ENCODE results near the gene TOMM6.
"Not testable (repeated sequence)": the region's sequence is repeated elsewhere in the genome, so short reads cannot be mapped to it uniquely, and the experiment has no call there.

TOMM6 gene

DNA sequence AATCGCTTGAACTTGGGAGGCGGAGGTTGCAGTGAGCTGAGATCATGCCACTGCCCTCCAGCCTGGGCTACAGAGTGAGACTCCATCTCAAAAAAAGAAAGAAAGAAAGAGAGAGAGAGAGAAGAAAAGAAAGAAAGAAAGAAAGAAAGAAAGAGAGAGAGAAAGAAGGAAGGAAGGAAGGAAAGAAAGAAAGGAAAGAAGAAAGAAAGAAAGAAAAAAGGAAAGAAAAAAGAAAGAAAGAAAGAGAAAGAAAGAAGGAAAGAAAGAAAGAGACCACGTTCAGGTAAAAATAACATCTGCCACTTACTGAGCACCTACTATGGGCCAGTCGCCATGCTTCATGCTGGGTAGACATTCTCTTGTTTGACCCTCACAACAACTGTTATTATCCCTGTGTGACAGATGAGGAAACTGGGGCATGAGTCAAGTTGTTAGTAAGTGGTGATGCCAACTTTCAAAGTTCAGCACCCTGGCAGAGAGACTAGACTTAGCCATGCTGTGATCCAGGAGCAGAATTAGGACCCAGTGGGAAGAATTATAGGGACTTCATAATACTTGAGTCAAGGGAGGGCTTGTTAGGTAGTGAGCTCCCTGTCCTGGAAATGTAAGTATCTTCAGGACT, 21.3 kb upstream of the TOMM6 start:
- DNase-seq = not testable (repeated sequence)

GRCh38 chr6:41767112-41767833, 20.2 kb upstream of the TOMM6 start:
- no peak for DNase-seq

DNA sequence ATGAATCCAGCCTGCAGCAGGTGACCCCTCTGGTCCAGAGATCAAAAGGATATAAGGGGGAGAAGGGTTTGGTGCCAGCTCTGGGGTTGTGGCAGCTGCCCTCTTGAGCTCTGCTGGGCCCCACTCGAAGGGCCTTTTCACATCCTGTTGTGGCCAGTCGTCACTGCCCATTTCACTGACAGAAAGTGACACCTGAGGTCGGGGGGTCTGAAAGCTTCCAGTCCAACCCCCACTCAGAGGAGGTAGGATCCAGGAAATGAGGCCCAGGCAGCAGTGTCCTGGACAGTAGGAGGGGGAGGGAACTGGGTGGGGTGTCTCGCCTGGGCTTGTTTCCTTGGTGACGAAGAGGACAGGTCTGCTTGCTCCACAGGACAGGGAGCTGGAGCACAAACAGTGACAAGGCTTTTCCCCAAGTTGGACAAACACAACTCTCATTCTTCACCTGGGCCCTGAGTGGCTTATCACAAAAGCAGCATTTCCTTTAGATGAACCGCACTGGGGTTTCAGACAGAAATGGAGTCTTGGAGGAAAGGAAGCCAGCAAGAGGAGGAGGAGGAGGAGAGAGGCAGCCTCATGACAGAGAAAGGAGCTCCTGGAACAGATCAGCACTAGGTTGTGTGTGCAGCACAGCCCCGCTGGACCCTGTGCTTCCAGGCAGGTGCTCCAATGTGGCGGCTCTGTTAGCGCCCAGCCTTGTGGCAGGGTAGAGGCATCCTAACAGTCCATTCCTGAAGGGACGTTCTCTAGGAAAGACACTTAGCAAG, 18.8 kb upstream of the TOMM6 start:
- no peak for DNase-seq

DNA sequence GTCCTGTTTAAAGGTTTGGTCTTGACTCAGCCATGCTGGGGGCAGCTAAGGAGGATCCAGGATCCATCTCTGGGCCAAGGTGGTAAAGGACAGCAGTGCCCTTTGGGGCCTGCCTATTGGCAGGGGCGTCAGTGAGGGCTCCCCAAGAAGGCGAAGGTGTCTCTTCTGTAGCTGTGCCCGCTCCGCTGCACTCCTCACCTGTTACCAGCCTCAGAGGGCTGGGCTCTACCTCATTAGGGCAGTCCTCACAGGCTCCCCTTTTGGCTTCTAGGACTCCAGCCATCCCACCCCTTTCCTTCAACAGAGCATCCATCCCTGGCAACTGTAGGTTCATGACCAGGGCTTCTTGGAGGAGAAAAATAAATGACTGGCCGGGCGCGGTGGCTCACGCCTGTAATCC, 18.1 kb upstream of the TOMM6 start:
- DNase-seq = no peak

- no peak for DNase-seq
These were observed 17.0 kb upstream of the TOMM6 start for GRCh38 chr6:41770381-41771057.

DNA sequence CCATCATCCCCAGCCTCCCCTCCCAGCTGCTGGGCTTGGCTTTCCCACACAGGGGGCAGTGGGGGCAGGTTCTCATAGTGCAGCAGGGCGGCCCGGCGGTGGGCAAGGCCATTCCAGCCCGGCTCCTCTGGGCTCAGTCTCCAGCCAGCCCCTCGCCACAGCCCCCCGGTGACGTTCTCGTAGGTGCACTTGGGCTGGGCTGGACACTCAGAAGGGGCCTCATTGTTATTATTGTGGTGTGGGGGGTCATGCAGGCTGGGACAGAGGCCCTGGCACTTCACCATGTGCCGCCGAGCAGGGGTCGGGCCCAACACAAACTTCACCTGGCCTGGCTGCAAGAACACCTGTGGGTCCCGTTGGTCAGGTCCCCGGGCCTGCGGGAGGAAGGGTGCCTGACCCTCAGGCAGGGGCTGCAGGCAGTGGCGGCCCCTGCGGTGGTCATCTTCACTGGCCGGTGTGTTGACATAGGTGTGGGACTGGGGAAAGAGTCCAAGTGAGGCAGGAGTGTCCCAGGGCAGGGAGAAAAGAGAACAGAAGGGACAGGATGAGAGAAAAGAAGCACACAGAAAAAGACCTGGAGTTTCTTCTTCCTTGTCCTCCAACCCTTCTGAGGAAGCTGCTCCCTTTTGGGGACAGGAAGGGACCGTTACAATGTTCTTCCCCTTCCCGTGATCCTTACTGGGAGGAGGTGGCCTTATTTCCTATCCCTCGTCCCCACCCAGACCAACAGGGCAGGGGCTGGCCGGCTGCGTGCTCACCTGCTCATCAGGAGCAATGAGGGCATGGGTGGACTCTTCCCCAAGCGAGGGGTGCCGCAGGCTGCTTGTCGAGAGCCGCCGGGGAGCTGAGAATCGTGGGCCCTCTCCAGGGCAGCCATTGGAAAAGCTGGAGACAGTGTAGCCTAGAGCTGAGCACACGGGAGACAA, 16.2 kb upstream of the TOMM6 start:
- no peak for DNase-seq

- DNase-seq = no peak
These were observed 12.7 kb upstream of the TOMM6 start for GRCh38 chr6:41774841-41775240.

GRCh38 chr6:41775293-41775882, 12.1 kb upstream of the TOMM6 start:
- DNase-seq = no peak

DNA sequence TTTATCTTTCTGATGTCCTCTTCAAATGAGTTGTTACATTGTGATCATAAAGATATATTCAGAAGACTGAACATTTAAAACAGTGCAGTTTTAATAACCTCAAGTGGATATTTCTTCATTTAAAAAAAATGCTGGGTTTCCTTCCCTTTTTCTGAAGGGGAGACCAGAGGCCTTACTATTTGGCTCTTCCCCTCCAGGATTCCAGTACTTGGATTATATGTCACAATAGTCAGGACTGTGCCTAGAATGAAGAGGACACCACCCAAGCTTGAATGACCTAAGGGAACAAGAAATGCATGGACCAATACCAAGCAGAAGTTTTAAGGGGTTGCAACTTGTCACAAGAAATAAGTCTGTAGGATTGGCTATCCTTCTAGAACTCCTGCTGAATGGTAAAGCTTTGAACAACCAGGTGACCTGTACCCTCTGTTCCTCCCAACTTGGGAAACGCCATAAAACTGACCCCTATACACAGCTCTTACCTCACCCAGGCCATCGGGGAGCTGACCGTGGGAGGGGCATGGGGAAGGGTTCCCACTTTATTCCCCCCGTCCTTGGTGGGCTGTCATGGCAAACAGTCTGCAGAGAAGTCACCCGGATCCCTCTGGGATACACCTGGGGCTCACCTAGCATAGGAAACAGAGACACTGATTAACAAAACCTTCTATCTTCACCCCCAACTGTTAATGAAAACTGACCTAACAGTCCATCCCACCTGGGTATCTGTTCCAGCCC, 9.8 kb upstream of the TOMM6 start:
- DNase-seq = no peak

DNA sequence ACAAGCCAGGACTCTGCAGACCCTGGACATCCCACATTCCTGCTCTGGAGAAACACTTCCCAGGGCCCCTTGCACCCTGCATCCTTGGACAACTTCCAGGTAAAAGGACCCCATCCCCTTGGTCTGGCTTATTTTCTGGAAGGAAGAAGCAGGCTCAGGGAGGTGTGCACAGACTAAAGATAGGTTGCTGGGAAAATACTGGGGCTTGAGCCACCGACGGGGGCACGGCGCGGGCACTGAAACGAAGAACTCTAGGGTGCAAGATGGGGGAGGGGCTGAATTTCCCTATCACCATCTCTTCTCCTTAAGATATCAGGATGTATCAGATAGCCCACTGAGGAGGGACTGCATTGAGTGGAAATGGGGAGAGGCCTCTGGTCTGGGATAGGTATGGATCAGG, 8.6 kb upstream of the TOMM6 start:
- no peak for DNase-seq

- no peak for DNase-seq
These were observed 8.2 kb upstream of the TOMM6 start for GRCh38 chr6:41779336-41779735.

GRCh38 chr6:41779788-41780550, 7.5 kb upstream of the TOMM6 start, which contains the start of gene FRS3:
Gene FRS3 (minus strand): TSS chr6:41779900. CDS start chr6:41776987, 2,913 bp downstream.
- DNase-seq = peak; percentile 91

- no peak for DNase-seq
These were observed 6.7 kb upstream of the TOMM6 start, which contains the start of gene PRICKLE4 for GRCh38 chr6:41780551-41781365. Gene PRICKLE4 (plus strand): TSS chr6:41780782. CDS start chr6:41783474, 2,692 bp downstream.

DNA sequence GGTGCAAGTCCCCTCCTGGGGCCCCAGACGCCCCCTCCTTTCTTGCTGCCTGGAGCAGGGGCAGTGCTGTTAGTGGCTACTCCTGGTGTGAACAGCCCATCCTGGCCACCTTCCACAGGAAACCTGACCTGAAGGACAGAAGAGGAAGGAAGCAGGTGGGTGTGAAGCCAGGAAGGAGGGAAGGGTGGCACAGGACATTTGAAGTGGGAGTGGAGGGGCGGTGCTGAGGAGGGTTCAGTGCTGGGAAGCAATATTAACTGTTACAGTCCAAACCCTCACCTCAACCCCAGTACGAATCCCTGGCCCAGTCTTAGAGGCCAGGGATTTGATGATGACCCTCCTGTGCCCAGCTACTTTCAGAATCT, 6.1 kb upstream of the TOMM6 start:
- DNase-seq = no peak

GRCh38 chr6:41783106-41783780, 4.3 kb upstream of the TOMM6 start:
- DNase-seq = no peak

GRCh38 chr6:41784581-41785171, 2.8 kb upstream of the TOMM6 start:
- DNase-seq = no peak

DNA sequence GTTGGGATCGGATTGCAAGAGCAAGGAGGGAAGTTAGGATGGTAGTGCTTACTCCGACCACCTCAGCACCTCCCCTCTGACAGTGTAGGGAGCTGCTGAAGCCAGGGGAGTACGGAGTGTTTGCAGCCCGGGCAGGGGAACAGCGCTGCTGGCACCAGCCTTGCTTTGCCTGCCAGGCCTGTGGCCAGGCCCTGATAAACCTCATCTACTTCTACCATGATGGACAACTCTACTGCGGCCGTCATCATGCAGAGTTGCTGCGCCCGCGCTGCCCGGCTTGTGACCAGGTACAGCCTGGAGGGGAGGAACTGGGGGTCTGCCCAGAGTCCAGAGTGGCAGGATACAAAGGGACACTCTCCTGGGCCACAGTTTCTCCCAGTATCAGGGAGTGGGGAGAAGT, 2.2 kb upstream of the TOMM6 start:
- no peak for DNase-seq
